ENCODE data around the gene MAP6D1. TPM values are rescaled to one million over a fixed set of nuclear protein-coding genes. Genes with fewer than 3 reads are reported as not detected.

Gene MAP6D1
- total and polyA plus RNA-seq, 2 donors (not counting 1 experiment from before 2014, with no cell fraction given) = 0.46 to 4.2 TPM

GRCh38 chr3:183819831-183820230 is 5.5 kb downstream of the MAP6D1 start:
- no peak overlapping the region for H2AFZ ChIP-seq (ENCODE audit: insufficient read depth, low read depth, low read length, poor library complexity, severe bottlenecking)
- H3K27me3 ChIP-seq (replicated peaks in 1 of 4; ENCODE audit: control extremely low read depth in 1 of 4, control insufficient read depth in 3 of 4, insufficient read depth in 4 of 4, low read length in 3 of 4) = peaks cover 0 to 12% (median 2%) of the 10 kb centered on the region in 4 experiments
- intact Hi-C loops (cut with micrococcal nuclease) = no loop called here
- Mint-ChIP-seq H3K27me3 (peaks cover 4% of the 10 kb centered on the region), H3K27ac (no peak overlapping the region), H3K4me1 (peaks cover 12% of the 10 kb centered on the region), H3K4me3 (no peak overlapping the region), H3K9me3 (ENCODE audit: insufficient read depth) (no peaks in the 10 kb centered on the region)
- ChIA-PET CTCF (no interaction called here), POLR2A (no interaction called here)
- H3K4me1 ChIP-seq (ENCODE audit: control insufficient read depth in 2 of 2, insufficient read depth in 2 of 2, low read length in 2 of 2) = peaks cover 11 to 12% of the 10 kb centered on the region in 2 donors
- H3K4me2 ChIP-seq (replicated peaks; ENCODE audit: low read depth, low read length, poor library complexity, severe bottlenecking) = no peak overlapping the region
- no peak overlapping the region for H3K4me3 ChIP-seq (ENCODE audit: control extremely low read depth in 1 of 5, extremely low read depth in 1 of 5, insufficient read depth in 1 of 5, low read depth in 2 of 5, low read length in 4 of 5)
- no peaks in the 10 kb centered on the region for H3K79me2 ChIP-seq (ENCODE audit: control insufficient read depth, insufficient read depth, low read length)
- H3K36me3 ChIP-seq (replicated peaks in 1 of 2; ENCODE audit: control extremely low read depth in 1 of 2, control insufficient read depth in 1 of 2, extremely low read depth in 1 of 2, insufficient read depth in 2 of 2, low read length in 1 of 2) = peaks cover 0 to 3% of the 10 kb centered on the region in 2 experiments
- no peaks in the 10 kb centered on the region for H3K9me3 ChIP-seq (ENCODE audit: control extremely low read depth in 1 of 3, control insufficient read depth in 2 of 3, insufficient read depth in 1 of 3, low read length in 2 of 3)
- DNase-seq = no peak
- 94% methylated on average over 4 of the region's 6 CpGs for WGBS (ENCODE audit: insufficient coverage)
- H4K20me1 ChIP-seq (ENCODE audit: control insufficient read depth, insufficient read depth, low read length, poor library complexity, severe bottlenecking) = no peaks in the 10 kb centered on the region
- TF ChIP-seq CTCF (IDR thresholded peaks at IDR 0.05) (no peak), EZH2 (IDR thresholded peaks at IDR 0.05; ENCODE audit: borderline replicate concordance, insufficient read depth, low read depth, low read length, poor library complexity, severe bottlenecking) (no peak)
- H3K9ac ChIP-seq (ENCODE audit: low read length) = no peak overlapping the region
- H3K27ac ChIP-seq (ENCODE audit: low read length in 2 of 2) = no peak overlapping the region
- no peak for ATAC-seq (ENCODE audit: low read depth)

- intact Hi-C loops (cut with micrococcal nuclease) = no loop called here
- no peak for ATAC-seq (ENCODE audit: low read depth)
Observed at GRCh38 chr3:183818706-183819624, 6.4 kb downstream of the MAP6D1 start.

More at GRCh38 chr3:183818706-183819624, 6.4 kb downstream of the MAP6D1 start:
- peaks cover 0 to 12% (median 1%) of the 10 kb centered on the region in 4 experiments for H3K27me3 ChIP-seq (replicated peaks in 1 of 4; ENCODE audit: control extremely low read depth in 1 of 4, control insufficient read depth in 3 of 4, insufficient read depth in 4 of 4, low read length in 3 of 4)
- no peak overlapping the region for H3K27ac Mint-ChIP-seq
- H3K4me3 Mint-ChIP-seq = no peak overlapping the region
- peaks cover 0 to 3% of the 10 kb centered on the region in 2 experiments for H3K36me3 ChIP-seq (replicated peaks in 1 of 2; ENCODE audit: control extremely low read depth in 1 of 2, control insufficient read depth in 1 of 2, extremely low read depth in 1 of 2, insufficient read depth in 2 of 2, low read length in 1 of 2)
- H2AFZ ChIP-seq (ENCODE audit: insufficient read depth, low read depth, low read length, poor library complexity, severe bottlenecking) = no peak overlapping the region
- no peak overlapping the region for H3K27ac ChIP-seq (ENCODE audit: low read length in 2 of 2)
- ChIA-PET CTCF (no interaction called here), POLR2A (no interaction called here)
- no peaks in the 10 kb centered on the region for H4K20me1 ChIP-seq (ENCODE audit: control insufficient read depth, insufficient read depth, low read length, poor library complexity, severe bottlenecking)
- 96% methylated on average over 19 of the region's 25 CpGs for WGBS (ENCODE audit: insufficient coverage)
- H3K4me1 ChIP-seq (ENCODE audit: control insufficient read depth in 2 of 2, insufficient read depth in 2 of 2, low read length in 2 of 2) = peaks cover 4% of the 10 kb centered on the region in 2 donors
- no peak overlapping the region for H3K9ac ChIP-seq (ENCODE audit: low read length)
- TF ChIP-seq EZH2 (IDR thresholded peaks at IDR 0.05; ENCODE audit: borderline replicate concordance, insufficient read depth, low read depth, low read length, poor library complexity, severe bottlenecking) = no peak
- TF ChIP-seq CTCF (IDR thresholded peaks at IDR 0.05) = no peak
- no peaks in the 10 kb centered on the region for H3K9me3 ChIP-seq (ENCODE audit: control extremely low read depth in 1 of 3, control insufficient read depth in 2 of 3, insufficient read depth in 1 of 3, low read length in 2 of 3)
- no peaks in the 10 kb centered on the region for H3K9me3 Mint-ChIP-seq (ENCODE audit: insufficient read depth)
- no peak for DNase-seq
- H3K79me2 ChIP-seq (ENCODE audit: control insufficient read depth, insufficient read depth, low read length) = no peaks in the 10 kb centered on the region
- H3K27me3 Mint-ChIP-seq = peaks cover 2% of the 10 kb centered on the region
- H3K4me2 ChIP-seq (replicated peaks; ENCODE audit: low read depth, low read length, poor library complexity, severe bottlenecking) = no peak overlapping the region
- H3K4me1 Mint-ChIP-seq = peaks cover 5% of the 10 kb centered on the region
- no peak overlapping the region for H3K4me3 ChIP-seq (ENCODE audit: control extremely low read depth in 1 of 5, extremely low read depth in 1 of 5, insufficient read depth in 1 of 5, low read depth in 2 of 5, low read length in 4 of 5)
